Vagina (tissue), 2 donors: ENCODE results near the gene PAX8.

ENCODE experiments used
- POLR2A ChIP-seq, 2 donors: fragments of 450-650 bp; IDR thresholded peaks; one replicate each; pipeline ENCODE4 v1.6.1; 2017; ENCODE audit warnings: antibody characterized with exemption in 2 of 2, mild to moderate bottlenecking in 2 of 2, moderate library complexity in 2 of 2
- TF ChIP-seq, protein P1 (sequence below), 3 experiments: fragments of 450-650 bp in 2 of 3; fragments of 200-600 bp in 1 of 3; sonication (generic) in 1 of 3; IDR thresholded peaks; one replicate each; pipeline ENCODE4 v1.5.1; 2017 to 2019; ENCODE audit warnings: antibody characterized with exemption in 3 of 3, mild to moderate bottlenecking in 2 of 3, moderate library complexity in 2 of 3

DNA sequence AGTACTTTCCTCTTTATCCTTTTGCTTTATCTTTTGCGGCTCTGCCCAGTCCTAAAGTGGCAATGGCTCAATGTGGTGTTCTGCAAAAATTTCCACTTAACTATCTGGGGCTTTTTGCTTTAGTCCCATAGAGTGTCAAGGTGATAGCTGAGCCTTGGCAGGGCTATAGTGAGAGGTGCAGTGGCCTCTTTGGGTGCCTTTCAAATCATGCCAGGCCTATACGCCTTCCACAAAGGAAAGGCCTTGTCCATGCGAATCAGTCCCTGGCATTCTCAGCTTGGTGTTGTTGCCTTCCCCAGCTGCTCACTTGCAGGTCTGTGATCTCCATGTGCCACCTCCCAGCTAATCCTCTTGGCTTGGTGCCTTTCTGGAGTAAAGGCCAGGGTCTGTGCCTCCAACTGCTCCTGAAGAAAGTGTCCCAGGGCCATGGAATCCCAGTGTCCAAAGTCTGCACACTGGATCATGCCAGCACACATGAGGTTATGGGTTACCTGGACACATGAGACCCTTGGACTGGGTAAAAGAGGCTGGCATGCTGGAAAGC, 26.6 kb downstream of the PAX8 start:
- TF ChIP-seq, protein P1, sequence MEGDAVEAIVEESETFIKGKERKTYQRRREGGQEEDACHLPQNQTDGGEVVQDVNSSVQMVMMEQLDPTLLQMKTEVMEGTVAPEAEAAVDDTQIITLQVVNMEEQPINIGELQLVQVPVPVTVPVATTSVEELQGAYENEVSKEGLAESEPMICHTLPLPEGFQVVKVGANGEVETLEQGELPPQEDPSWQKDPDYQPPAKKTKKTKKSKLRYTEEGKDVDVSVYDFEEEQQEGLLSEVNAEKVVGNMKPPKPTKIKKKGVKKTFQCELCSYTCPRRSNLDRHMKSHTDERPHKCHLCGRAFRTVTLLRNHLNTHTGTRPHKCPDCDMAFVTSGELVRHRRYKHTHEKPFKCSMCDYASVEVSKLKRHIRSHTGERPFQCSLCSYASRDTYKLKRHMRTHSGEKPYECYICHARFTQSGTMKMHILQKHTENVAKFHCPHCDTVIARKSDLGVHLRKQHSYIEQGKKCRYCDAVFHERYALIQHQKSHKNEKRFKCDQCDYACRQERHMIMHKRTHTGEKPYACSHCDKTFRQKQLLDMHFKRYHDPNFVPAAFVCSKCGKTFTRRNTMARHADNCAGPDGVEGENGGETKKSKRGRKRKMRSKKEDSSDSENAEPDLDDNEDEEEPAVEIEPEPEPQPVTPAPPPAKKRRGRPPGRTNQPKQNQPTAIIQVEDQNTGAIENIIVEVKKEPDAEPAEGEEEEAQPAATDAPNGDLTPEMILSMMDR (IDR thresholded peaks at IDR 0.05), result no peak
- TF ChIP-seq POLR2A (IDR thresholded peaks at IDR 0.05), result no peak
